HG03565 (cell line): Measurements from ENCODE around the gene PARVB.
"Not testable (repeated sequence)": the region's sequence is repeated elsewhere in the genome, so short reads cannot be mapped to it uniquely, and the experiment has no call there.

ENCODE experiments used
- ATAC-seq: cut with Tn5 transposase; IDR thresholded peaks from one replicate; pipeline ENCODE4 v1.9.1; 2021; ENCODE audit warnings: mild to moderate bottlenecking, moderate library complexity; ENCODE audit not compliant: unreplicated experiment

Gene PARVB

GRCh38 chr22:44103735-44104480 lies 79.8 kb downstream of the PARVB start:
- no peak for ATAC-seq

GRCh38 chr22:44107340-44107739 lies 83.2 kb downstream of the PARVB start:
- ATAC-seq, result no peak

- ATAC-seq, result no peak
Observed at GRCh38 chr22:44108076-44108475, 84.0 kb downstream of the PARVB start.

- no peak for ATAC-seq
Observed at GRCh38 chr22:44108806-44109385, 84.8 kb downstream of the PARVB start.

GRCh38 chr22:44109416-44109815 lies 85.3 kb downstream of the PARVB start:
- ATAC-seq, result no peak

- ATAC-seq, result not testable (repeated sequence)
Observed at GRCh38 chr22:44110656-44111055, 86.6 kb downstream of the PARVB start.

GRCh38 chr22:44111562-44112155 lies 87.6 kb downstream of the PARVB start:
- ATAC-seq, result no peak

- no peak for ATAC-seq
Observed at GRCh38 chr22:44112191-44112590, 88.1 kb downstream of the PARVB start.

GRCh38 chr22:44116331-44116730 lies 92.2 kb downstream of the PARVB start:
- no peak for ATAC-seq

- no peak for ATAC-seq
Observed at GRCh38 chr22:44116755-44117684, 92.9 kb downstream of the PARVB start.

GRCh38 chr22:44117746-44118145 lies 93.6 kb downstream of the PARVB start:
- no peak for ATAC-seq

- ATAC-seq, result no peak
Observed at GRCh38 chr22:44118645-44119315, 94.7 kb downstream of the PARVB start.

- ATAC-seq, result no peak
Observed at GRCh38 chr22:44119669-44120313, 95.7 kb downstream of the PARVB start.

GRCh38 chr22:44120314-44120704 lies 96.2 kb downstream of the PARVB start:
- ATAC-seq, result no peak

GRCh38 chr22:44125421-44125820 lies 101.3 kb downstream of the PARVB start:
- ATAC-seq, result no peak

- ATAC-seq, result no peak
Observed at GRCh38 chr22:44126807-44127206, 102.7 kb downstream of the PARVB start.

GRCh38 chr22:44127356-44127755 lies 103.3 kb downstream of the PARVB start:
- ATAC-seq, result no peak

GRCh38 chr22:44128958-44129618 lies 105.0 kb downstream of the PARVB start:
- ATAC-seq, result no peak

- ATAC-seq, result no peak
Observed at GRCh38 chr22:44129619-44129976, 105.5 kb downstream of the PARVB start.
